Measurements from ENCODE around the gene ZNF157. TPM values are rescaled to one million over a fixed set of nuclear protein-coding genes. Genes with fewer than 3 reads are reported as not detected.

ZNF157 gene
- total RNA-seq, 1 donor: not detected

GRCh38 chrX:47446431-47446830 is 76.1 kb downstream of the ZNF157 start:
- no peak for DNase-seq (ENCODE audit: low read depth)
- no peak overlapping the region for H3K4me3 ChIP-seq (ENCODE audit: low read depth, low read length)
- no peak for TF ChIP-seq CTCF (IDR thresholded peaks at IDR 0.05; ENCODE audit: insufficient read depth, low read length)

GRCh38 chrX:47446971-47447370 is 76.6 kb downstream of the ZNF157 start:
- no peak for TF ChIP-seq CTCF (IDR thresholded peaks at IDR 0.05; ENCODE audit: insufficient read depth, low read length)
- DNase-seq (ENCODE audit: low read depth): no peak

GRCh38 chrX:47447607-47448006 is 77.2 kb downstream of the ZNF157 start:
- H3K4me3 ChIP-seq (ENCODE audit: low read depth, low read length): no peak overlapping the region
- no peak for TF ChIP-seq CTCF (IDR thresholded peaks at IDR 0.05; ENCODE audit: insufficient read depth, low read length)
- no peak for DNase-seq (ENCODE audit: low read depth)

More at GRCh38 chrX:47446971-47447370, 76.6 kb downstream of the ZNF157 start:
- no peak overlapping the region for H3K4me3 ChIP-seq (ENCODE audit: low read depth, low read length)

- DNase-seq (ENCODE audit: low read depth): no peak
- TF ChIP-seq CTCF (IDR thresholded peaks at IDR 0.05; ENCODE audit: insufficient read depth, low read length): no peak
- H3K4me3 ChIP-seq (ENCODE audit: low read depth, low read length): no peak overlapping the region
These were observed 77.9 kb downstream of the ZNF157 start for GRCh38 chrX:47448165-47448806.

- no peak overlapping the region for H3K4me3 ChIP-seq (ENCODE audit: low read depth, low read length)
- no peak for TF ChIP-seq CTCF (IDR thresholded peaks at IDR 0.05; ENCODE audit: insufficient read depth, low read length)
- no peak for DNase-seq (ENCODE audit: low read depth)
These were observed 81.7 kb downstream of the ZNF157 start for GRCh38 chrX:47452112-47452511.

- no peak for TF ChIP-seq CTCF (IDR thresholded peaks at IDR 0.05; ENCODE audit: insufficient read depth, low read length)
- no peak overlapping the region for H3K4me3 ChIP-seq (ENCODE audit: low read depth, low read length)
- no peak for DNase-seq (ENCODE audit: low read depth)
These were observed 85.7 kb downstream of the ZNF157 start for GRCh38 chrX:47456080-47456479.

GRCh38 chrX:47458528-47458927 is 88.2 kb downstream of the ZNF157 start:
- no peak for DNase-seq (ENCODE audit: low read depth)
- no peak for TF ChIP-seq CTCF (IDR thresholded peaks at IDR 0.05; ENCODE audit: insufficient read depth, low read length)
- no peak overlapping the region for H3K4me3 ChIP-seq (ENCODE audit: low read depth, low read length)

All from fibroblast of the aortic adventitia (primary cell).